ENCODE measurements around the gene CDK5RAP3. TPM values are rescaled to one million over a fixed set of nuclear protein-coding genes. Genes with fewer than 3 reads are reported as not detected.

The CDK5RAP3 gene
- total and polyA plus RNA-seq, 2 experiments from 2014 or later = 121 to 158 TPM

GRCh38 chr17:48003417-48004151 lies 32.7 kb downstream of the CDK5RAP3 start:
- no peaks in the 10 kb centered on the region for H3K36me3 ChIP-seq
- H3K27ac ChIP-seq = peak overlapping the region; percentile 88
- no peak for TF ChIP-seq CTCF (IDR thresholded peaks at IDR 0.05; ENCODE audit: low read depth, low read length)
- no peaks in the 10 kb centered on the region for H3K9me3 ChIP-seq (ENCODE audit: low read depth)
- no peak for DNase-seq (ENCODE audit: low read depth in 1 of 2, low spot score in 1 of 2)
- H3K4me1 ChIP-seq (ENCODE audit: low read depth) = peaks cover 32% of the 10 kb centered on the region
- H3K27me3 ChIP-seq = no peaks in the 10 kb centered on the region
- H3K4me3 ChIP-seq = no peak overlapping the region

- H3K9me3 ChIP-seq (ENCODE audit: low read depth) = no peaks in the 10 kb centered on the region
- H3K4me3 ChIP-seq = no peak overlapping the region
- DNase-seq (ENCODE audit: low read depth in 1 of 2, low spot score in 1 of 2) = no peak
- no peaks in the 10 kb centered on the region for H3K27me3 ChIP-seq
- no peak for TF ChIP-seq CTCF (IDR thresholded peaks at IDR 0.05; ENCODE audit: low read depth, low read length)
- no peaks in the 10 kb centered on the region for H3K36me3 ChIP-seq
- peak overlapping the region; percentile 88 for H3K27ac ChIP-seq
- H3K4me1 ChIP-seq (ENCODE audit: low read depth) = peaks cover 32% of the 10 kb centered on the region
Observed at GRCh38 chr17:48004983-48005382, 34.1 kb downstream of the CDK5RAP3 start.

- no peaks in the 10 kb centered on the region for H3K36me3 ChIP-seq
- H3K27ac ChIP-seq = no peak overlapping the region
- no peak for DNase-seq (ENCODE audit: low read depth in 1 of 2, low spot score in 1 of 2)
- no peak overlapping the region for H3K4me3 ChIP-seq
- no peak for TF ChIP-seq CTCF (IDR thresholded peaks at IDR 0.05; ENCODE audit: low read depth, low read length)
- H3K4me1 ChIP-seq (ENCODE audit: low read depth) = peaks cover 36% of the 10 kb centered on the region
- H3K27me3 ChIP-seq = no peaks in the 10 kb centered on the region
- H3K9me3 ChIP-seq (ENCODE audit: low read depth) = no peaks in the 10 kb centered on the region
Observed at GRCh38 chr17:48006936-48007709, 36.2 kb downstream of the CDK5RAP3 start.

GRCh38 chr17:48010193-48010592 lies 39.3 kb downstream of the CDK5RAP3 start:
- Histone ChIP-seq H3K9me3 (ENCODE audit: low read depth) (no peaks in the 10 kb centered on the region), H3K4me1 (ENCODE audit: low read depth) (peaks cover 29% of the 10 kb centered on the region), H3K27ac (no peak overlapping the region), H3K27me3 (no peaks in the 10 kb centered on the region), H3K4me3 (no peak overlapping the region), H3K36me3 (no peaks in the 10 kb centered on the region)
- TF ChIP-seq CTCF (IDR thresholded peaks at IDR 0.05; ENCODE audit: low read depth, low read length) = no peak
- no peak for DNase-seq (ENCODE audit: low read depth in 1 of 2, low spot score in 1 of 2)

- peaks cover 31% of the 10 kb centered on the region for H3K4me1 ChIP-seq (ENCODE audit: low read depth)
- no peak overlapping the region for H3K27ac ChIP-seq
- peak; percentile 63 for TF ChIP-seq CTCF (IDR thresholded peaks at IDR 0.05; ENCODE audit: low read depth, low read length)
- H3K36me3 ChIP-seq = no peaks in the 10 kb centered on the region
- H3K9me3 ChIP-seq (ENCODE audit: low read depth) = no peaks in the 10 kb centered on the region
- H3K27me3 ChIP-seq = no peaks in the 10 kb centered on the region
- H3K4me3 ChIP-seq = peak overlapping the region; percentile 28
- peak; percentile 28 to 56 for DNase-seq (ENCODE audit: low read depth in 1 of 2, low spot score in 1 of 2)
Observed at GRCh38 chr17:48011405-48012150, 40.7 kb downstream of the CDK5RAP3 start.
